ENCODE measurements around the gene WDFY2.
"Not testable (repeated sequence)": the region's sequence is repeated elsewhere in the genome, so short reads cannot be mapped to it uniquely, and the experiment has no call there.

The WDFY2 gene

GRCh38 chr13:51663973-51664957, 80.0 kb downstream of the WDFY2 start:
- in situ Hi-C loops (cut with MboI; ENCODE audit: low sequenced_read_pairs), result no loop called here

- in situ Hi-C loops (cut with MboI; ENCODE audit: low sequenced_read_pairs), result no loop called here
Observed at GRCh38 chr13:51665456-51665855, 81.2 kb downstream of the WDFY2 start.

- in situ Hi-C loops (cut with MboI; ENCODE audit: low sequenced_read_pairs), result no loop called here
Observed at GRCh38 chr13:51666374-51666773, 82.1 kb downstream of the WDFY2 start.

- in situ Hi-C loops (cut with MboI; ENCODE audit: low sequenced_read_pairs), result no loop called here
Observed at GRCh38 chr13:51666839-51667238, 82.6 kb downstream of the WDFY2 start.

- in situ Hi-C loops (cut with MboI; ENCODE audit: low sequenced_read_pairs), result no loop called here
Observed at GRCh38 chr13:51668580-51669195, 84.4 kb downstream of the WDFY2 start.

- in situ Hi-C loops (cut with MboI; ENCODE audit: low sequenced_read_pairs), result no loop called here
Observed at GRCh38 chr13:51673165-51673564, 88.9 kb downstream of the WDFY2 start.

GRCh38 chr13:51674276-51674675, 90.0 kb downstream of the WDFY2 start:
- in situ Hi-C loops (cut with MboI; ENCODE audit: low sequenced_read_pairs), result no loop called here

GRCh38 chr13:51675385-51675784, 91.1 kb downstream of the WDFY2 start:
- in situ Hi-C loops (cut with MboI; ENCODE audit: low sequenced_read_pairs), result no loop called here

- in situ Hi-C loops (cut with MboI; ENCODE audit: low sequenced_read_pairs), result no loop called here
Observed at GRCh38 chr13:51675877-51676276, 91.6 kb downstream of the WDFY2 start.

GRCh38 chr13:51676739-51677138, 92.5 kb downstream of the WDFY2 start:
- in situ Hi-C loops (cut with MboI; ENCODE audit: low sequenced_read_pairs), result no loop called here

- in situ Hi-C loops (cut with MboI; ENCODE audit: low sequenced_read_pairs), result no loop called here
Observed at GRCh38 chr13:51678420-51678819, 94.2 kb downstream of the WDFY2 start.

GRCh38 chr13:51679616-51680015, 95.4 kb downstream of the WDFY2 start:
- in situ Hi-C loops (cut with MboI; ENCODE audit: low sequenced_read_pairs), result no loop called here

GRCh38 chr13:51681037-51681678, 96.9 kb downstream of the WDFY2 start:
- in situ Hi-C loops (cut with MboI; ENCODE audit: low sequenced_read_pairs), result no loop called here

- in situ Hi-C loops (cut with MboI; ENCODE audit: low sequenced_read_pairs), result no loop called here
Observed at GRCh38 chr13:51682686-51683085, 98.4 kb downstream of the WDFY2 start.

GRCh38 chr13:51683597-51683996, 99.3 kb downstream of the WDFY2 start:
- in situ Hi-C loops (cut with MboI; ENCODE audit: low sequenced_read_pairs), result no loop called here

- in situ Hi-C loops (cut with MboI; ENCODE audit: low sequenced_read_pairs), result no loop called here
Observed at GRCh38 chr13:51684076-51684475, 99.8 kb downstream of the WDFY2 start.

GRCh38 chr13:51687947-51688714, 103.9 kb downstream of the WDFY2 start:
- in situ Hi-C loops (cut with MboI; ENCODE audit: low sequenced_read_pairs), result no loop called here

GRCh38 chr13:51688937-51689662, 104.8 kb downstream of the WDFY2 start:
- in situ Hi-C loops (cut with MboI; ENCODE audit: low sequenced_read_pairs), result no loop called here

GRCh38 chr13:51689663-51689996, 105.4 kb downstream of the WDFY2 start:
- in situ Hi-C loops (cut with MboI; ENCODE audit: low sequenced_read_pairs), result no loop called here

GRCh38 chr13:51695677-51696076, 111.4 kb downstream of the WDFY2 start:
- in situ Hi-C loops (cut with MboI; ENCODE audit: low sequenced_read_pairs), result not testable (repeated sequence)

Measured in HL-60/S4 treated with phorbol 12-myristate 13-acetate at 8.2 ng/mL for 4 days and 3 days (cell line).